Activated B cell treated with CpG ODN at 0.5 μM for 24 hours (primary cell): ENCODE measurements around the gene ADM. TPM values are rescaled to one million over a fixed set of nuclear protein-coding genes. Genes with fewer than 3 reads are reported as not detected.

Source experiments
- ATAC-seq: fragments of 200-7000 bp; cut with Tn5 transposase; one replicate; pipeline ENCODE4 v1.10.0; 2021; ENCODE audit warnings: low read depth, mild to moderate bottlenecking, moderate library complexity
- CTCF ChIA-PET: fragments of 350-600 bp; sonication (Branson Sonifier 250); formaldehyde crosslinking; loops from one replicate; lab custom pipeline; 2021; ENCODE audit warnings: antibody characterized with exemption; lab: Charles Lee
- POLR2A ChIA-PET: fragments of 350-600 bp; sonication (Branson Sonifier 250); formaldehyde crosslinking; loops from one replicate; lab custom pipeline; 2021; ENCODE audit warnings: antibody characterized with exemption; lab: Charles Lee
- DNase-seq: peaks from one replicate; pipeline ENCODE4 v3.0.0; 2022
- H3K27ac Mint-ChIP-seq: one replicate; pipeline ENCODE4 v1.8.0; 2020; ENCODE audit warnings: mixed read lengths
- H3K27me3 Mint-ChIP-seq: one replicate; pipeline ENCODE4 v1.8.0; 2021; ENCODE audit warnings: mixed read lengths
- H3K36me3 Mint-ChIP-seq: one replicate; pipeline ENCODE4 v1.8.0; 2021; ENCODE audit warnings: low read depth, mixed read lengths
- H3K4me1 Mint-ChIP-seq: one replicate; pipeline ENCODE4 v1.8.0; 2021; ENCODE audit warnings: mixed read lengths
- H3K4me3 Mint-ChIP-seq: one replicate; pipeline ENCODE4 v1.8.0; 2020; ENCODE audit warnings: mild to moderate bottlenecking, mixed read lengths
- H3K9me3 Mint-ChIP-seq: one replicate; pipeline ENCODE4 v1.8.0; 2020; ENCODE audit warnings: mixed read lengths
- CTCF ChIP-seq: fragments of 200-600 bp; IDR thresholded peaks from one replicate; pipeline ENCODE4 v1.8.0; 2022; ENCODE audit warnings: antibody characterized with exemption, mild to moderate bottlenecking
- intact Hi-C: fragments of 100-400 bp; cut with micrococcal nuclease; formaldehyde crosslinking; loops from one replicate; pipeline ENCODE4 v1.15.1; 2024
- total RNA-seq: library from RNA; stranded (reverse); gene quantifications from 2 replicates; pipeline ENCODE4 v1.2.3, GENCODE V29; 2022

The ADM gene
- total RNA-seq, 1 donor from 2014 or later, result 1.2 TPM

GRCh38 chr11:10355257-10355661 lies 50.4 kb downstream of the ADM start:
- TF ChIP-seq CTCF, result no peak
- Mint-ChIP-seq H3K27ac (no peak overlapping the region), H3K9me3 (no peaks in the 10 kb centered on the region), H3K27me3 (peaks cover 25% of the 10 kb centered on the region), H3K4me3 (no peak overlapping the region), H3K4me1 (peaks cover 5% of the 10 kb centered on the region), H3K36me3 (no peaks in the 10 kb centered on the region)
- intact Hi-C loops, result no loop called here
- no peak for ATAC-seq
- no peak for DNase-seq
- POLR2A ChIA-PET, result no interaction called here
- CTCF ChIA-PET, result no interaction called here

- intact Hi-C loops, result no loop called here
- H3K36me3 Mint-ChIP-seq, result no peaks in the 10 kb centered on the region
- H3K4me1 Mint-ChIP-seq, result peaks cover 5% of the 10 kb centered on the region
- peaks cover 28% of the 10 kb centered on the region for H3K27me3 Mint-ChIP-seq
- ChIA-PET CTCF (no interaction called here), POLR2A (no interaction called here)
- no peak for TF ChIP-seq CTCF
- ATAC-seq (no peak), DNase-seq (no peak)
- H3K4me3 Mint-ChIP-seq, result no peak overlapping the region
- H3K27ac Mint-ChIP-seq, result no peak overlapping the region
- H3K9me3 Mint-ChIP-seq, result no peaks in the 10 kb centered on the region
Measured at GRCh38 chr11:10356161-10356560, 51.3 kb downstream of the ADM start.

Other genes starting within 250 kb of the ADM start
- 7.9 and 12.0 TPM in 2 replicates for gene SBF2, start 10.9 kb upstream of the ADM start, total RNA-seq
- gene AMPD3, start 150.2 kb downstream of the ADM start, total RNA-seq, result 99.5 and 116 TPM in 2 replicates
- gene RNF141, start 236.1 kb downstream of the ADM start, total RNA-seq, result 32.8 and 36.9 TPM in 2 replicates